Measurements from ENCODE around the gene FGFR2.

GRCh38 chr10:121531830-121532178 is 66.4 kb downstream of the FGFR2 start:
- TF ChIP-seq CTCF (IDR thresholded peaks at IDR 0.05) = no peak
- TF ChIP-seq POLR2A (IDR thresholded peaks at IDR 0.05) = no peak

Data from heart left ventricle (tissue), 13 donors.